ENCODE data around the gene TANC1.
"Not testable (repeated sequence)": the region's sequence is repeated elsewhere in the genome, so short reads cannot be mapped to it uniquely, and the experiment has no call there.

The TANC1 gene

DNA sequence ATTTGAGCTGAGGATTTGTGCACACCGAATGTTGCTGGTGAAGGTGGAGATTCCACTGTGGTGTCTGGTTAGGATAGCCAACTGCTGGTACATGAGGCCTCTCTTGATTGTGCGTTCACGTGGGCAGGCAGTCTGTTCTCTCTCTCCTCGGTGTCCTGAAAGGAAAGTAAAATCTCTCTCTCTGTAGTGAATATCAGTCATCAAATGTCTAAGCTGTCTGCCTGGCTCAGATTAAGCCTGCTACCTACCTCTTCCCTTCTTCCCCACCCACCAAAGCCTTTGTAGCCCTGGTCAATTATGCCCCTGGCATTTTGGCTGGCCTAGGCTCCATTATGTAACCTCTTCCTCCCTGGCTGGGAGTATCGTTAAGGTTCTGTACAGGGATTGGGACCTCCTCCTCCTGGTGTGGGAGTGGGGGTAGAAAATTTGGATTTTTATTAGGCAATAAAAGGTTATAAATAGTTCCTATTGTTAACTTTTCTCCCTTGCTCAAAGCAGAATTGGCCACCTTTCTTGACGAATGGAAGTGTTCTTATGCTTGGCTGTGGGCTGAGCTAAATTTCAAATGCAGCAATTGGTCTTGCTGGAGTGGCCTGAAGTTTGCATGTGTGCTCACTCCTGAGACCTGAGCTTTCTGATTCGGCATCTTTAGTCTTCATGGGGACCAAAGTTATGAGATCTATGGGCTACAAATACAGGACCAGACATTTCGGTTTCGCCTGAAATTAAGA, 169.2 kb downstream of the TANC1 start:
- TF ChIP-seq, protein P1, sequence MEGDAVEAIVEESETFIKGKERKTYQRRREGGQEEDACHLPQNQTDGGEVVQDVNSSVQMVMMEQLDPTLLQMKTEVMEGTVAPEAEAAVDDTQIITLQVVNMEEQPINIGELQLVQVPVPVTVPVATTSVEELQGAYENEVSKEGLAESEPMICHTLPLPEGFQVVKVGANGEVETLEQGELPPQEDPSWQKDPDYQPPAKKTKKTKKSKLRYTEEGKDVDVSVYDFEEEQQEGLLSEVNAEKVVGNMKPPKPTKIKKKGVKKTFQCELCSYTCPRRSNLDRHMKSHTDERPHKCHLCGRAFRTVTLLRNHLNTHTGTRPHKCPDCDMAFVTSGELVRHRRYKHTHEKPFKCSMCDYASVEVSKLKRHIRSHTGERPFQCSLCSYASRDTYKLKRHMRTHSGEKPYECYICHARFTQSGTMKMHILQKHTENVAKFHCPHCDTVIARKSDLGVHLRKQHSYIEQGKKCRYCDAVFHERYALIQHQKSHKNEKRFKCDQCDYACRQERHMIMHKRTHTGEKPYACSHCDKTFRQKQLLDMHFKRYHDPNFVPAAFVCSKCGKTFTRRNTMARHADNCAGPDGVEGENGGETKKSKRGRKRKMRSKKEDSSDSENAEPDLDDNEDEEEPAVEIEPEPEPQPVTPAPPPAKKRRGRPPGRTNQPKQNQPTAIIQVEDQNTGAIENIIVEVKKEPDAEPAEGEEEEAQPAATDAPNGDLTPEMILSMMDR (IDR thresholded peaks at IDR 0.05) = no peak
- Mint-ChIP-seq H3K36me3 (ENCODE audit: low read depth) (peaks cover 44% of the 10 kb centered on the region), H3K4me1 (peaks cover 77% of the 10 kb centered on the region), H3K4me3 (peak overlapping the region; percentile 43), H3K9me3 (no peaks in the 10 kb centered on the region), H3K27me3 (ENCODE audit: low read depth, poor library complexity) (peaks cover 3% of the 10 kb centered on the region), H3K27ac (peak overlapping the region; percentile 96)
- DNase-seq = no peak

DNA sequence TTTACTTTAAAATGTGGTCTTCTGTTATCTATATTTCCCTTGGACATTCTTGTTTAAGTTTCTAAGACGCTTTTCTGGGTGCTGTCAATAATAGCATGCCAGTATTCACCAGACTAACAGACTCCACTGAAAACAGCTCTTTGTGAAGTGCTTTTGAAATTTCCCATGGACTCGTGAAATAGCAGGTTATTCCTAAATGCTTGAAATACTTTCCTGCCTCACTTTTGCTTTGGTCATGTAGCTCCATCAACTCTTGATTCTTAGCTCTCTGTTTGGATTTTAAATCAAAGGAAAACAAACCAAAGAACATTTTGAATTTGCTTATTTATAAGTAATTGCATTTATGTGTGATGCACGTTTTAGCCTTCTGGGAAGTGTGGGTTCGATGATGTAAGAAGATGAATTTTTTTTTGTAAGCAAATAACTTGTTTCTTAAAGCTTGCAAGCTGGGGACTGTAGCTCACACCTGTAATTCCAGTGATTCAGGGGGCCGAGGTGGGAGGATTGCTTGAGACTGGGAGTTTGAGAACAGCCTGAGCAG, 170.3 kb downstream of the TANC1 start:
- Mint-ChIP-seq H3K9me3 (no peaks in the 10 kb centered on the region), H3K36me3 (ENCODE audit: low read depth) (peaks cover 44% of the 10 kb centered on the region), H3K27ac (peak overlapping the region; percentile 59), H3K4me3 (no peak overlapping the region), H3K4me1 (peaks cover 73% of the 10 kb centered on the region), H3K27me3 (ENCODE audit: low read depth, poor library complexity) (peaks cover 3% of the 10 kb centered on the region)
- DNase-seq = no peak
- TF ChIP-seq, protein P1 (IDR thresholded peaks at IDR 0.05) = no peak

DNA sequence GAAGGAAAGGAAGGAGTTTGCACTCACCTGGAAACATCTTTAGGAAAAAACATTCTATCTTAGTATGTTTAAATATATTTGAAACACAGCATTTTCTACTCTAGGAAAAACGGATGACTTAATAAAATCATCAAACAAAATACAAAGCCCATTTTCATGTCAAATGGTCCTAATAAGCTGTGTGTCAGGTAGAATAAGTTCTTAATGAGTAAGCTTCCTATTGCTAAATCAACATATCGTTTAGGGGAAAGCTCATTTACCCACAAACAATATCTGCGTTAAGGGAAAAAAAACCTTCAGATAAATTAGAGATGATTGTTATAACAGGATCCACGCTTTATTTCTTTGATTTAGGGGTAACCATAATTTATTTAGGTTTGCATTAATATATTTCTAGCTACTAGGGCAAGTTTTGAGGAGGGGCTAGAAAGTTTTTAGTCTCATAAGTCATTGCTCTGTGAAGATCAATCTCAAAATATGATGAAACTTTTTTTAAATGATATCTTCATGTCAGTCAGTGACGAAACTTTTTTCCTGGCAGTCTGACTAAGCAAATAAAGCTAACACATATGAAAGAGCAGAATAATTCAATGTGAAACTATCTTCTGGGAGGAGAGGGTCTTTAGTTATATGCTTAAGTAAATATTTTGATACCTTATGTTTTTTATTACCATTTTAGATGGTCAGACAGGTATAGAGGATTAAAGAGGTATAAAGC, 170.9 kb downstream of the TANC1 start:
- Mint-ChIP-seq H3K27ac (peak overlapping the region; percentile 59), H3K9me3 (no peaks in the 10 kb centered on the region), H3K4me1 (peaks cover 69% of the 10 kb centered on the region), H3K4me3 (no peak overlapping the region), H3K36me3 (ENCODE audit: low read depth) (peaks cover 46% of the 10 kb centered on the region), H3K27me3 (ENCODE audit: low read depth, poor library complexity) (peaks cover 3% of the 10 kb centered on the region)
- DNase-seq = no peak
- TF ChIP-seq, protein P1 (IDR thresholded peaks at IDR 0.05) = no peak

DNA sequence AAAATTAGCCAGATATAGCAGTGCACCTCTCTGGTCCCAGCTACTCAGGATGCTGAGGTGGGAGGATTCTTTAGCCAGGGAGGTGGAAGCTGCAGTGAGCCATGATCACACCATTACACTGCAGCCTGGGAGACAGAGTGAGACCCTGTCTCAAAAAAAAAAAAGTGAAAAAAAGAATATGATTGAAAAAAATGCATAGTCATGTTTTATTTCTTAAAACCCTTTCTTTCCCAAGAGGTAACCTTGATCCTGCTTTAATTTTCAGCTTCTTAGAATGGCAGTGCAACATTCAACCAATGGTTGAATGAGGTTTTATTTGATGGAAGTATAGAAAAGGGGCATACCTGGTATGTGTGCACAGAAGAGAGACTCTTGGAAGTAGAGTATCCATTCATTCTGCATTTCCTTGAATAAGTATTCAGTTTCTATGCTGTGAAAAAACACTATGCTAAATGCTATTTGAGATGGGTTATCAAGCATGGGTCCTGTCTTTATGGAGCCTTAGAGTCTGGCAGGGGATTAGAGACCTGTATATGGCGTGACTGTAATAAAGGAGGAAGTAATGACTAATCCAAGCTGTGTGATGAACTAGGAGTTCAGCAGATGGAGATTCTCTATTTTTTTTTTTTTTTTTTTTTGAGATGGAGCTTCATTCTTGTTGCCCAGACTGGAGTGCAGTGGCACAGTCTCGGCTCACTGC, 171.8 kb downstream of the TANC1 start:
- Mint-ChIP-seq H3K4me1 (peaks cover 72% of the 10 kb centered on the region), H3K4me3 (no peak overlapping the region), H3K9me3 (no peaks in the 10 kb centered on the region), H3K27ac (no peak overlapping the region), H3K36me3 (ENCODE audit: low read depth) (peaks cover 55% of the 10 kb centered on the region), H3K27me3 (ENCODE audit: low read depth, poor library complexity) (peaks cover 3% of the 10 kb centered on the region)
- TF ChIP-seq, protein P1 (IDR thresholded peaks at IDR 0.05) = no peak
- DNase-seq = no peak

DNA sequence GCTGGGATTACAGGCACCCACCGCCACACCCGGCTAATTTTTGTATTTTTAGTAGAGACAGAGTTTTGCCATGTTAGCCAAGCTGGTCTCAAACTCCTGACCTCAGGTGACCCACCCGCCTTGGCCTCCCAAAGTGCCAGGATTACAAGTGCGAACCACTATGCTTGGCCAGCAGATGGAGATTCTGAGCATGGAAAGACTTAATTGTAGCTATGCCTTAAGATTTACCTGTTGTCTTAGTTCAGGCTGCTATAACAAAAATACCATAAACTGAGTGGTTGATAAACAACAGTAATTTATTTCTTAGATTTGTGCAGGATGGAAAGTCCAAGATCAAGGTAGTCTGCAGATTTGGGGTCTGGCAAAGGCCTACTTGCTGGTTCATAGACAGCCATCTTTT, 172.4 kb downstream of the TANC1 start:
- not testable (repeated sequence) for H3K27me3 Mint-ChIP-seq (ENCODE audit: low read depth, poor library complexity); DNase-seq; H3K9me3 Mint-ChIP-seq; H3K4me3 Mint-ChIP-seq
- peak overlapping the region; percentile 37 for H3K27ac Mint-ChIP-seq
- peaks cover 60% of the 10 kb centered on the region for H3K36me3 Mint-ChIP-seq (ENCODE audit: low read depth)
- H3K4me1 Mint-ChIP-seq = peaks cover 72% of the 10 kb centered on the region
